HEK293 (cell line): ENCODE measurements around the gene APPL2.

ENCODE experiments used
- CTCF ChIA-PET: fragments of 350-600 bp; formaldehyde crosslinking; extraction: SDS; loops from one replicate; lab custom pipeline; 2021; ENCODE audit warnings: antibody characterized with exemption; lab: Yijun Ruan, JAX
- POLR2A ChIA-PET: fragments of 300-600 bp; formaldehyde crosslinking; extraction: SDS; loops from one replicate; lab custom pipeline; 2020; ENCODE audit warnings: antibody characterized with exemption, inconsistent platforms; lab: Yijun Ruan, JAX
- H3K27ac ChIP-seq: fragments of 200-500 bp; sonication (Bioruptor generic); 2 replicates; pipeline ENCODE4 v1.5.1; 2014; ENCODE audit warnings: low read depth, low read length, control low read depth, inconsistent platforms; ENCODE audit errors: extremely low read depth
- H3K36me3 ChIP-seq, 2 experiments: fragments of 200-500 bp in 1 of 2; sonication (Bioruptor generic) in 1 of 2; 1 replicate in 1 of 2; 2 replicates in 1 of 2; pipeline ENCODE4 v1.5.1; 2014 to 2017; ENCODE audit warnings: inconsistent platforms in 2 of 2, low read length in 2 of 2; ENCODE audit not compliant: control insufficient read depth in 2 of 2, insufficient read depth in 1 of 2
- H3K4me1 ChIP-seq: fragments of 200-500 bp; sonication (Bioruptor generic); 2 replicates; pipeline ENCODE4 v1.5.1; 2014; ENCODE audit warnings: mild to moderate bottlenecking, low read length, inconsistent platforms; ENCODE audit not compliant: control insufficient read depth, insufficient read depth
- H3K4me3 ChIP-seq: 2 replicates; pipeline ENCODE4 v1.5.1; 2011; ENCODE audit warnings: low read depth, mild to moderate bottlenecking, control low read depth, low read length, moderate library complexity
- H3K9me3 ChIP-seq: fragments of 200-500 bp; sonication (Bioruptor generic); 2 replicates; pipeline ENCODE4 v1.5.1; 2014; ENCODE audit warnings: low read depth, low read length, inconsistent platforms; ENCODE audit not compliant: control insufficient read depth, insufficient read depth
- HOXD13 ChIP-seq: sonication (generic); formaldehyde crosslinking; IDR thresholded peaks from 2 replicates; pipeline ENCODE4 v1.8.0; 2022; ENCODE audit warnings: missing genetic modification reagents, borderline replicate concordance
- OSR2 ChIP-seq: fragments of 450-650 bp; formaldehyde crosslinking; IDR thresholded peaks from 2 replicates; pipeline ENCODE4 v1.5.1; 2016; ENCODE audit warnings: missing biosample characterization, missing genetic modification characterization
- SCRT1 ChIP-seq: fragments of 450-650 bp; formaldehyde crosslinking; IDR thresholded peaks from 2 replicates; pipeline ENCODE4 v1.5.1; 2016; ENCODE audit warnings: missing biosample characterization, missing genetic modification characterization, borderline replicate concordance
- ZFHX2 ChIP-seq: fragments of 450-650 bp; formaldehyde crosslinking; conservative IDR thresholded peaks from 2 replicates; pipeline ENCODE4 v1.5.1; 2016; ENCODE audit warnings: missing biosample characterization, missing genetic modification characterization
- ZFP3 ChIP-seq: fragments of 450-650 bp; formaldehyde crosslinking; IDR thresholded peaks from 2 replicates; pipeline ENCODE4 v1.5.1; 2016; ENCODE audit warnings: low read depth, missing biosample characterization, missing genetic modification characterization
- ZFP41 ChIP-seq: fragments of 450-650 bp; formaldehyde crosslinking; IDR thresholded peaks from 2 replicates; pipeline ENCODE4 v1.5.1; 2016; ENCODE audit warnings: missing biosample characterization, missing genetic modification characterization, borderline replicate concordance
- ZNF138 ChIP-seq: fragments of 450-650 bp; formaldehyde crosslinking; IDR thresholded peaks from 2 replicates; pipeline ENCODE4 v1.5.1; 2016; ENCODE audit warnings: missing biosample characterization, missing genetic modification characterization, borderline replicate concordance
- ZNF140 ChIP-seq: fragments of 450-650 bp; formaldehyde crosslinking; IDR thresholded peaks from 2 replicates; pipeline ENCODE4 v1.5.1; 2016; ENCODE audit warnings: missing biosample characterization, missing genetic modification characterization
- ZNF184 ChIP-seq: fragments of 450-650 bp; IDR thresholded peaks from 2 replicates; pipeline ENCODE4 v1.5.1; 2018; ENCODE audit warnings: missing biosample characterization, mild to moderate bottlenecking, missing genetic modification characterization
- ZNF324 ChIP-seq: fragments of 450-650 bp; formaldehyde crosslinking; IDR thresholded peaks from 2 replicates; pipeline ENCODE4 v1.5.1; 2016; ENCODE audit warnings: missing biosample characterization, missing genetic modification characterization
- ZNF426 ChIP-seq: fragments of 450-650 bp; formaldehyde crosslinking; IDR thresholded peaks from 2 replicates; pipeline ENCODE4 v1.5.1; 2017; ENCODE audit warnings: missing biosample characterization, missing genetic modification characterization, mild to moderate bottlenecking, inconsistent platforms, moderate library complexity
- ZNF549 ChIP-seq: fragments of 450-650 bp; IDR thresholded peaks from 2 replicates; pipeline ENCODE4 v1.5.1; 2018; ENCODE audit warnings: missing biosample characterization, missing genetic modification characterization, mild to moderate bottlenecking, inconsistent platforms, moderate library complexity
- ZNF561 ChIP-seq: fragments of 450-650 bp; IDR thresholded peaks from 2 replicates; pipeline ENCODE4 v1.5.1; 2018; ENCODE audit warnings: missing biosample characterization, missing genetic modification characterization, borderline replicate concordance
- ZNF610 ChIP-seq: fragments of 450-650 bp; formaldehyde crosslinking; IDR thresholded peaks from 2 replicates; pipeline ENCODE4 v1.5.1; 2016; ENCODE audit warnings: missing biosample characterization, missing genetic modification characterization, borderline replicate concordance
- ZNF623 ChIP-seq: fragments of 450-650 bp; formaldehyde crosslinking; IDR thresholded peaks from 2 replicates; pipeline ENCODE4 v1.5.1; 2016; ENCODE audit warnings: missing biosample characterization, missing genetic modification characterization
- ZNF624 ChIP-seq: fragments of 450-650 bp; formaldehyde crosslinking; IDR thresholded peaks from 2 replicates; pipeline ENCODE4 v1.5.1; 2017; ENCODE audit warnings: missing biosample characterization, missing genetic modification characterization
- TF ChIP-seq, protein P1 (sequence below): fragments of 450-650 bp; formaldehyde crosslinking; IDR thresholded peaks from 2 replicates; pipeline ENCODE4 v1.5.1; 2016; ENCODE audit warnings: missing biosample characterization, missing genetic modification characterization, borderline replicate concordance
- TF ChIP-seq, protein P2 (sequence below): fragments of 450-650 bp; formaldehyde crosslinking; IDR thresholded peaks from 2 replicates; pipeline ENCODE4 v1.5.1; 2016; ENCODE audit warnings: missing biosample characterization, missing genetic modification characterization
- TF ChIP-seq, protein P3 (sequence below): fragments of 450-650 bp; formaldehyde crosslinking; IDR thresholded peaks from 2 replicates; pipeline ENCODE4 v1.5.1; 2016; ENCODE audit warnings: missing biosample characterization, missing genetic modification characterization
- TF ChIP-seq, protein P4 (sequence below): fragments of 450-650 bp; formaldehyde crosslinking; IDR thresholded peaks from 2 replicates; pipeline ENCODE4 v1.5.1; 2016; ENCODE audit warnings: missing biosample characterization, missing genetic modification characterization, borderline replicate concordance
- TF ChIP-seq, protein P5 (sequence below): fragments of 450-650 bp; formaldehyde crosslinking; conservative IDR thresholded peaks from 2 replicates; pipeline ENCODE4 v1.5.1; 2016; ENCODE audit warnings: low read depth, missing biosample characterization, missing genetic modification characterization

The APPL2 gene

DNA sequence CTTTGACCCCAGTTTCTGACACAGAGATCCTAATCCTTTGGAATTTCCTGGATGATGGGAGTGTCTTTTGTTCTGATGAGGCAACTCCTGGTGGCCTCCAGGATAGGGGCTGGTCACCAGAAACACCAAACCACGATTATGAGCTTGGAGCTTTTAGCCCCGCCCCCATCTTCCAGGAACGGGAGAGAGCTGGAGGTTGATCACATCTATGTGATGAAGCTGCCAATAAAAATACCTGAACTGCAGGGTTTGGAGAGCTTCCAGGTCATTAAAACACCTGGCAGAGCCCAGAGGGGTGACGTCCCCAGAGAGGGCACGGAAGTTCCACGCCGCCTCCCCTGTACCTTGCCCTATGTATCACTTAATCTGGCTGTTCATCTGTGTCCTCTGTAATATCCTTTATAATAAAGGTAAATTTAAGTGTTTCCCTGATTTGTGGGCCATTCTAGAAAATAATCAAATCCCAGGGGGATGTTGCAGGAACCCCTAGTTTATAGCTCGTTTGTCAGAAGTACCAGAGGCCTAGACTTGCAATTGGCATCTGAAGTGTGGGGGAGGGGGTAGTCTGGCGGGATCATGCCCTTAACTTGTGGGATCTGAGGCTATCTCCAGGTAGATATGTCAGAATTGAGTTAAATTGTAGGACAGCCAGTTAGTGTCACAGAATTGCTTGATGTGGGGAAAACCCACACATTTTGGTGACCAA, 21.2 kb downstream of the APPL2 start:
- TF ChIP-seq ZNF426 (tag by site-specific recombination) (no peak), ZFHX2 (tag by site-specific recombination) (no peak), ZNF610 (tag by site-specific recombination) (no peak), ZNF624 (tag by site-specific recombination) (no peak), ZNF184 (no peak), OSR2 (tag by site-specific recombination) (no peak)
- TF ChIP-seq, protein P1, sequence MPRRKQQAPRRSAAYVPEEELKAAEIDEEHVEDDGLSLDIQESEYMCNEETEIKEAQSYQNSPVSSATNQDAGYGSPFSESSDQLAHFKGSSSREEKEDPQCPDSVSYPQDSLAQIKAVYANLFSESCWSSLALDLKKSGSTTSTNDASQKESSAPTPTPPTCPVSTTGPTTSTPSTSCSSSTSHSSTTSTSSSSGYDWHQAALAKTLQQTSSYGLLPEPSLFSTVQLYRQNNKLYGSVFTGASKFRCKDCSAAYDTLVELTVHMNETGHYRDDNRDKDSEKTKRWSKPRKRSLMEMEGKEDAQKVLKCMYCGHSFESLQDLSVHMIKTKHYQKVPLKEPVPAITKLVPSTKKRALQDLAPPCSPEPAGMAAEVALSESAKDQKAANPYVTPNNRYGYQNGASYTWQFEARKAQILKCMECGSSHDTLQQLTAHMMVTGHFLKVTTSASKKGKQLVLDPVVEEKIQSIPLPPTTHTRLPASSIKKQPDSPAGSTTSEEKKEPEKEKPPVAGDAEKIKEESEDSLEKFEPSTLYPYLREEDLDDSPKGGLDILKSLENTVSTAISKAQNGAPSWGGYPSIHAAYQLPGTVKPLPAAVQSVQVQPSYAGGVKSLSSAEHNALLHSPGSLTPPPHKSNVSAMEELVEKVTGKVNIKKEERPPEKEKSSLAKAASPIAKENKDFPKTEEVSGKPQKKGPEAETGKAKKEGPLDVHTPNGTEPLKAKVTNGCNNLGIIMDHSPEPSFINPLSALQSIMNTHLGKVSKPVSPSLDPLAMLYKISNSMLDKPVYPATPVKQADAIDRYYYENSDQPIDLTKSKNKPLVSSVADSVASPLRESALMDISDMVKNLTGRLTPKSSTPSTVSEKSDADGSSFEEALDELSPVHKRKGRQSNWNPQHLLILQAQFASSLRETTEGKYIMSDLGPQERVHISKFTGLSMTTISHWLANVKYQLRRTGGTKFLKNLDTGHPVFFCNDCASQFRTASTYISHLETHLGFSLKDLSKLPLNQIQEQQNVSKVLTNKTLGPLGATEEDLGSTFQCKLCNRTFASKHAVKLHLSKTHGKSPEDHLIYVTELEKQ (tag by site-specific recombination), result no peak
- TF ChIP-seq, protein P2, sequence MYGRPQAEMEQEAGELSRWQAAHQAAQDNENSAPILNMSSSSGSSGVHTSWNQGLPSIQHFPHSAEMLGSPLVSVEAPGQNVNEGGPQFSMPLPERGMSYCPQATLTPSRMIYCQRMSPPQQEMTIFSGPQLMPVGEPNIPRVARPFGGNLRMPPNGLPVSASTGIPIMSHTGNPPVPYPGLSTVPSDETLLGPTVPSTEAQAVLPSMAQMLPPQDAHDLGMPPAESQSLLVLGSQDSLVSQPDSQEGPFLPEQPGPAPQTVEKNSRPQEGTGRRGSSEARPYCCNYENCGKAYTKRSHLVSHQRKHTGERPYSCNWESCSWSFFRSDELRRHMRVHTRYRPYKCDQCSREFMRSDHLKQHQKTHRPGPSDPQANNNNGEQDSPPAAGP (tag by site-specific recombination), result no peak
- TF ChIP-seq, protein P3, sequence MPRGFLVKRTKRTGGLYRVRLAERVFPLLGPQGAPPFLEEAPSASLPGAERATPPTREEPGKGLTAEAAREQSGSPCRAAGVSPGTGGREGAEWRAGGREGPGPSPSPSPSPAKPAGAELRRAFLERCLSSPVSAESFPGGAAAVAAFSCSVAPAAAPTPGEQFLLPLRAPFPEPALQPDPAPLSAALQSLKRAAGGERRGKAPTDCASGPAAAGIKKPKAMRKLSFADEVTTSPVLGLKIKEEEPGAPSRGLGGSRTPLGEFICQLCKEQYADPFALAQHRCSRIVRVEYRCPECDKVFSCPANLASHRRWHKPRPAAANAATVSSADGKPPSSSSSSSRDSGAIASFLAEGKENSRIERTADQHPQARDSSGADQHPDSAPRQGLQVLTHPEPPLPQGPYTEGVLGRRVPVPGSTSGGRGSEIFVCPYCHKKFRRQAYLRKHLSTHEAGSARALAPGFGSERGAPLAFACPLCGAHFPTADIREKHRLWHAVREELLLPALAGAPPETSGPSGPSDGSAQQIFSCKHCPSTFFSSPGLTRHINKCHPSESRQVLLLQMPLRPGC (tag by site-specific recombination), result no peak
- TF ChIP-seq, protein P4, sequence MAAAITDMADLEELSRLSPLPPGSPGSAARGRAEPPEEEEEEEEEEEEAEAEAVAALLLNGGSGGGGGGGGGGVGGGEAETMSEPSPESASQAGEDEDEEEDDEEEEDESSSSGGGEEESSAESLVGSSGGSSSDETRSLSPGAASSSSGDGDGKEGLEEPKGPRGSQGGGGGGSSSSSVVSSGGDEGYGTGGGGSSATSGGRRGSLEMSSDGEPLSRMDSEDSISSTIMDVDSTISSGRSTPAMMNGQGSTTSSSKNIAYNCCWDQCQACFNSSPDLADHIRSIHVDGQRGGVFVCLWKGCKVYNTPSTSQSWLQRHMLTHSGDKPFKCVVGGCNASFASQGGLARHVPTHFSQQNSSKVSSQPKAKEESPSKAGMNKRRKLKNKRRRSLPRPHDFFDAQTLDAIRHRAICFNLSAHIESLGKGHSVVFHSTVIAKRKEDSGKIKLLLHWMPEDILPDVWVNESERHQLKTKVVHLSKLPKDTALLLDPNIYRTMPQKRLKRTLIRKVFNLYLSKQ, result no peak
- ChIA-PET CTCF (interaction anchor here (0.8 kb wide), 1 partner anchor 243 kb away, joined by 3 read pairs; no protein-coding TSS in a partner anchor), POLR2A (interaction anchor here (0.9 kb wide), 1 partner anchor 21 kb away, joined by 3 read pairs; the partner anchor contains the start of gene APPL2)
- Histone ChIP-seq H3K4me3 (no peak overlapping the region), H3K9me3 (no peaks in the 10 kb centered on the region), H3K4me1 (no peaks in the 10 kb centered on the region), H3K27ac (no peak overlapping the region), H3K36me3 (peaks cover 12 to 52% of the 10 kb centered on the region in 2 experiments)

DNA sequence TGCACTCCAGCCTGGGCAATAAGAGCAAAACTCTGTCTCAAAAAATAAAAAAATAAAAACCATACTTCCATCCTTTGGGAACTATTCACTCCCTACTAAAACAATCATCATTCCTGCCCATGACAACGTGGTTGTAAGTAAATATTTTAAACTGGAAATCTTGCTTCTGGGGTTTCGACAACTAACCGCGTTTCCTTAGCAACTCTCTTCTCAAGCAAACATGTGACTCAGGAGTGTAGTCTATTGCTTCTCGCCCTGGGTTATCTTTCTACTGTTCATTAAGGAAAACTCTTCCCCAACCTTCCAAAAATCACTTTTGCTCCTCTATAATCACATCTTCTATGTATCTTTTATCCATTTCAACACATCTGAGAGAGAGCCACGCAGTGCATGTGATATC, 21.8 kb downstream of the APPL2 start:
- Histone ChIP-seq H3K36me3 (peaks cover 12 to 48% of the 10 kb centered on the region in 2 experiments), H3K27ac (no peak overlapping the region), H3K4me1 (no peaks in the 10 kb centered on the region), H3K4me3 (no peak overlapping the region), H3K9me3 (no peaks in the 10 kb centered on the region)
- CTCF ChIA-PET, result interaction anchor here (0.7 kb wide), 1 partner anchor 931 kb away, joined by 3 read pairs; no protein-coding TSS in a partner anchor
- POLR2A ChIA-PET, result interaction anchor here (0.9 kb wide), 1 partner anchor 22 kb away, joined by 3 read pairs; the partner anchor contains the start of gene APPL2
- TF ChIP-seq ZNF140 (tag by site-specific recombination), result no peak
- no peak for TF ChIP-seq ZNF138
- TF ChIP-seq ZFP41 (tag by site-specific recombination), result no peak
- no peak for TF ChIP-seq ZNF561 (tag by site-specific recombination)
- no peak for TF ChIP-seq ZFP3 (tag by site-specific recombination)
- TF ChIP-seq HOXD13 (CRISPR knock-in tag), result no peak
- no peak for TF ChIP-seq ZNF549 (tag by site-specific recombination)
- no peak for TF ChIP-seq ZNF324 (tag by site-specific recombination)
- no peak for TF ChIP-seq ZNF623 (tag by site-specific recombination)
- TF ChIP-seq, protein P5, sequence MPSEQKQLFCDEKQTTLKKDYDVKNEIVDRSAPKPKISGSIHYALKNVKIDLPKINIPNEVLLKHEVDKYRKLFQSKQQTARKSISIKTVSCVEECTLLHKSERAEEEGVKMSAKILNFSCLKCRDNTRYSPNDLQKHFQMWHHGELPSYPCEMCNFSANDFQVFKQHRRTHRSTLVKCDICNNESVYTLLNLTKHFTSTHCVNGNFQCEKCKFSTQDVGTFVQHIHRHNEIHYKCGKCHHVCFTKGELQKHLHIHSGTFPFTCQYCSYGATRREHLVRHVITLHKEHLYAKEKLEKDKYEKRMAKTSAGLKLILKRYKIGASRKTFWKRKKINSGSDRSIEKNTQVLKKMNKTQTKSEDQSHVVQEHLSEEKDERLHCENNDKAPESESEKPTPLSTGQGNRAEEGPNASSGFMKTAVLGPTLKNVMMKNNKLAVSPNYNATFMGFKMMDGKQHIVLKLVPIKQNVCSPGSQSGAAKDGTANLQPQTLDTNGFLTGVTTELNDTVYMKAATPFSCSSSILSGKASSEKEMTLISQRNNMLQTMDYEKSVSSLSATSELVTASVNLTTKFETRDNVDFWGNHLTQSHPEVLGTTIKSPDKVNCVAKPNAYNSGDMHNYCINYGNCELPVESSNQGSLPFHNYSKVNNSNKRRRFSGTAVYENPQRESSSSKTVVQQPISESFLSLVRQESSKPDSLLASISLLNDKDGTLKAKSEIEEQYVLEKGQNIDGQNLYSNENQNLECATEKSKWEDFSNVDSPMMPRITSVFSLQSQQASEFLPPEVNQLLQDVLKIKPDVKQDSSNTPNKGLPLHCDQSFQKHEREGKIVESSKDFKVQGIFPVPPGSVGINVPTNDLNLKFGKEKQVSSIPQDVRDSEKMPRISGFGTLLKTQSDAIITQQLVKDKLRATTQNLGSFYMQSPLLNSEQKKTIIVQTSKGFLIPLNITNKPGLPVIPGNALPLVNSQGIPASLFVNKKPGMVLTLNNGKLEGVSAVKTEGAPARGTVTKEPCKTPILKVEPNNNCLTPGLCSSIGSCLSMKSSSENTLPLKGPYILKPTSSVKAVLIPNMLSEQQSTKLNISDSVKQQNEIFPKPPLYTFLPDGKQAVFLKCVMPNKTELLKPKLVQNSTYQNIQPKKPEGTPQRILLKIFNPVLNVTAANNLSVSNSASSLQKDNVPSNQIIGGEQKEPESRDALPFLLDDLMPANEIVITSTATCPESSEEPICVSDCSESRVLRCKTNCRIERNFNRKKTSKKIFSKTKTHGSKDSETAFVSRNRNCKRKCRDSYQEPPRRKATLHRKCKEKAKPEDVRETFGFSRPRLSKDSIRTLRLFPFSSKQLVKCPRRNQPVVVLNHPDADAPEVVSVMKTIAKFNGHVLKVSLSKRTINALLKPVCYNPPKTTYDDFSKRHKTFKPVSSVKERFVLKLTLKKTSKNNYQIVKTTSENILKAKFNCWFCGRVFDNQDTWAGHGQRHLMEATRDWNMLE (tag by site-specific recombination), result no peak
- TF ChIP-seq SCRT1 (tag by site-specific recombination), result no peak
